Measurements from ENCODE around the gene VGLL4.

The VGLL4 gene

DNA sequence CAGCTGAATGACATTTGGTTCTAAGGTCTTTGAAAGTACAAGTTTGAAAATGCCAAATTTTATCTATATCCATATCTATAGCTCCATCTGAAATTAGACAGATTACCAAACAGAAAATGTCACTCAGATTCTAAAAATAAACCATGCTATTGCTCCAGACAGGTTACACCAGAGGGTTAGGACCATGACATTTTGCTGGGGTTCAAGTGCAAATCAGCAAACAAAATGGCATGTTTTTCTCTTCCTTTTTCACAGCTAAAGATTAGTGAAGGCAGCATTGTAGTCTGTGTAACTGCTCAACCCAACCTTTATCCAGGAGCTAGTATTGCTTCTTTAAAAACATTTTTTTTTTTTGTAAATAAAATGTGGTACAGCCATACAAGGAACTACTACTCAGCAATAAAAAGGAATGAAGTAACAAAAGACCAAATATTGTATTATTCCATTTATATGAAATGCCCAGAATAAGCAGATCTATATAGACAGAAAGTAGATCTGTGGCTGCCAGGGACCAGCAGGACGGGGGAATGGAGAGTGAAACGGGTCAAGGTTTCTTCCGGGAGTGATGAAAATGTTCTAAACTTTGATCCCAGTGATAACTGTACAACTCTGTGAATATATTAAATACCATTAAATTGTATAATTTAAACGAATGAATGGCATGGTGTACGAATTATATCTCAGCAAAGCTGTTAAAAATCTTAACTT, 18.2 kb downstream of the VGLL4 start:
- DNase-seq: no peak

DNA sequence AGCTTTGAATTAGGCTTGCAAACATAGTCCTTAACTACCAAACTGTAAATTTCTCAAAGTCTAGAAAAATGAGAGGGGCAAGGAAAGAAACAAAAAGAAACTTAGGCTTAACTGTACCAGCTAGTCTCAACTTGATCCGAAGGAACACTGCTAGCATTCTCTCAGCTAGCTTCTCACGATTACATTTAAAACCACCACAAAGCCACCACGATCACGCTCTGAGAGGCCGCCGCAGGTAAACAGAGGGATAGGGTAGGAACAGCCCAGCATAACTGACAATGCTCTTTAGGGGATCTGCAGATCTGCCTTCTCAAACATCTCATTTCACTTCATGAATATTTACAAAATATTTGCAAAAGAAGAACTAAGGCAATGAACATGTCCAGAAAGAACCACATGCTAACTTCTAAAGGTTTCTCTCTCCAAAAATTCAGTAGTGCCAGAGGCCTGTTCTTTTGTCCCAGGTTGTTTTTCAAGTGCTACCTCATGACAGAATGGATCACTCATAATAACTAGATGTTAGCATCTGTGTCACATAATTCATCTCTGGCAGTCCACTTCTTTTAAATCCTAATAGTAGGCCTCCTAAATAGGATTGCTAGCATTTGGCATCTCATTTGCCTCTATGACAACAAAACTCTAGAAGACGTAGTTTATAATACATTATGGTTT, 18.9 kb downstream of the VGLL4 start:
- no peak for DNase-seq

- no peak for DNase-seq
These were observed 19.6 kb downstream of the VGLL4 start for GRCh38 chr3:11624161-11624560.

GRCh38 chr3:11622586-11623550, 20.8 kb downstream of the VGLL4 start:
- DNase-seq: no peak

- DNase-seq: no peak
These were observed 22.6 kb downstream of the VGLL4 start for GRCh38 chr3:11621077-11621476.

GRCh38 chr3:11619946-11620652, 23.6 kb downstream of the VGLL4 start:
- DNase-seq: no peak

DNA sequence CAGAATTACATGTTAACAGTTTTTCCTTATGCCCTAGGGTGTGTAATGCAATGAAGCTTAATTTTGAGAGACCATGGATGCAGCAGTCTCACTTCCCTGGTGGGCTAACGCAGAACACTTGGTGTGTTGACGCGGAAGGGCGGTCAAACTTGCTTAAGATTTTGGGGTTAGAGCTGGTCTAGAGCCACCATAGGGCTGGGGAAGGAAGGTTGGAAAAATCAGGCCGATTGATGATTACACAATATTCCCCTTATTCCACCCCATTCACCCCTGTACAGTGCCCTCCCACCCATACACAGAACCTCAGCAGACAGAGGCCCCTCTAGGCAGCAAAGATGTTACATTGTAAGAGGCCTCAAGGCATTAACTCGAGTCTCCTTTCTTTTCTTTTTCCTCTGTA, 24.3 kb downstream of the VGLL4 start:
- DNase-seq: no peak

DNA sequence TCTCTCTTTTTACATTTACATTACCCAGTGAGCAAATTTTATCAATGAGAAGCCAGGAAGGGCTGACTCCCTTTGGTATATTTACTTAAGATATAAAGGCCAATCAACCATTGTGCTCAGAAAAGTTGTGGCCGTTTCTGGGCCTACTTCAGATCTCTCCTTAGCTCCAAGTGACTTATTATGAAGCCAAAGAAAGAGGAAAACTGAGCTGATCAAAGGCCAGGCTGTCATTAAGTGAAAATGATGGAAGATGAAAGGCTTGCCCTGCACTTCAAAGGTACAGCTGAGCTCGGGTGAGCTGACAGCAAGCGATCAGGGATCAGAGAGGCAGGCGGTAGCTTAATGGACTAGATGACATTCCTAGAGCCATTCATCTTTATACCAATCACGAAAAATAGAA, 24.8 kb downstream of the VGLL4 start:
- DNase-seq: no peak

GRCh38 chr3:11616551-11616950, 27.2 kb downstream of the VGLL4 start:
- no peak for DNase-seq

DNA sequence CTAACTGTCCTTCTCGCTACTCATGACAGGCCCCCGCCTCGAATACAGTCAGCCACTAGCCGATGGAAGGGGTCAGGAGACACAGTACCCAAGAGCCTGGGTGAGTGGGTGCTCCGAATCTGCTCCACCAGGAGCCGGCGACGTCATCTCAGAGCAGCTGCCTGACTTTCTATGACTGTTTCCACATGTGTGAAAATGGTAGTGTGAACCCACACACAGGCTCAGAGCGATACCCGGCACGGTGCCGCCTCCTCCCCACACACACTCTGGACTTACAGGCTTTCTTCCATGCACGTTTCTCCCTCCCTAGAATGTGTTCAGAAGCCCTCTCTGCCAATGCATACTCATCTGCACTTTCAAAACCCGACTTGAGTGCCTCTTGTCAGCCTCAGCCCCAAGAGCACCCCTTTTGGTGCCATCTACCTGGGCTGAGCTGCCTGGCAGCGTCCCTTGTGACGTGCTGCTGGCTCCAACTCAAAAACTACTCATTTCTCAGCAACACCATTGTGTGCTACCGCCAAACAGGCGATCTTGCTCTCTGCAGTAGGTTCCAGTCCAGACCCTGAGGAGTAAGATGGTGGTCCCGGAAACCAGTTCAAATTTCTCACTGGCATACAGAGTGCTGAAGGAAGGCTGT, 29.7 kb downstream of the VGLL4 start:
- DNase-seq: no peak

- no peak for DNase-seq
These were observed 30.4 kb downstream of the VGLL4 start for GRCh38 chr3:11613319-11613718.

GRCh38 chr3:11612515-11613188, 31.1 kb downstream of the VGLL4 start:
- DNase-seq: peak; percentile 50

- DNase-seq: peak; percentile 55
These were observed 32.3 kb downstream of the VGLL4 start for GRCh38 chr3:11611341-11611799.

DNA sequence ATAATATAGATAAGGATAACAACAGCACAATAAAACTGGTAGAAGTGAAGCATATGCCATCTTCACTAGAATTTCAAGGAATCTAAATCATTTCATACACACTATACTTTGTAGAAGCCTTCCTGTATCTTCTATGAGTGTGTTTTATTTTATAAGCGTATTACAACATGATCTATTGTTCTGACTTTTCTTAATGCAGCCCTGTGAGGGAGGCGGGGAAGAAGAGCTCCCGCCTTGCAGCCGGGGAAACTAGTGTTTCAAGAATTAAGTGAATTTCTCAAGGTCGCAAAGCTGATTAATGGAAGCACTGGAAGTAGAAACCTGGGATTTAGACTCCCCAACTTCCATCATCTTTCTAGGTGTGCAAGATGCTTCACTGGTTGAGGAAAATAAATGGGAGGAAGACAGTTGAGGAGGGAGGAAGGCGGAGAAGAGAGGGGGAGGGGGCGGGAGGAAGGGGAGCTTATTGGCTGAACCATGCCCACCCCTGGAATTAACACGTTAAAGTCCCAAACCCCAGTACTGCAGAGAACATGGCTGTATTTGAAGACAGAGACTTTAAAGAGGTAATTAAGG, 32.9 kb downstream of the VGLL4 start:
- DNase-seq: no peak

GRCh38 chr3:11610044-11610671, 33.6 kb downstream of the VGLL4 start:
- DNase-seq: no peak

GRCh38 chr3:11609481-11609880, 34.2 kb downstream of the VGLL4 start:
- no peak for DNase-seq

- no peak for DNase-seq
These were observed 35.9 kb downstream of the VGLL4 start for GRCh38 chr3:11607816-11608215.

- no peak for DNase-seq
These were observed 36.8 kb downstream of the VGLL4 start for GRCh38 chr3:11606865-11607440.

DNA sequence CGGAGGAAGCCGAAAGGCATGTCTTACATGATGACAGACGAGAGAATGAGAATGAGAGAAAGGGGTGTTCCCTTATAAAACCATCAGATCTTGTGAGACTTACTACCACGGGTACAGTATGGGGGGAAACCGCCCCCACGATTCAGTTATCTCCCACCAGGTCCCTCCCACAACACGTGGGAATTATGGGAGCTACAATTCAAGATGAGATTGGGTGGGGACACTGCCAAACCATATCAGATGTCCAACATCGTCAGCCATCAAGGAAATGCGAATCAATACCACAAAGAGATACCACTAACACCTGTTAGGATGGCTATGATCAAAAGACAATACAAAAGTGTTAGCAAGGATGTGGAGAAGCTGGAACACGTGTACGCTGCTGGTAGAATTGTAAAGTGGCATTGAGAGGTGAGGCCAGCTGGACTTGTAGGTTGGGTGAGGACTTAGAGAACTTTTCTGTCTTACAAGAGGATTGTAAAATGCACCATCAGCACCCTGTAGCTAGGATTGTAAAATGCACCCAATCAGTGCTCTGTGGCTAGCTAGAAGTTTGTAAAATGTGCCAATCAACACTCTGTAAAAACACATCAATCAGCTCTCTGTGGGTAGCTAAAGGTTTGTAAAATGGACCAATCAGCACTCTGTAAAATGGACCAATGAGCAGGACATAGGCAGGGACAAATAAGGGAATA, 37.5 kb downstream of the VGLL4 start:
- no peak for DNase-seq

Data from fibroblast of skin of abdomen (primary cell).